ENCODE results near the gene FLNC. TPM values are rescaled to one million over a fixed set of nuclear protein-coding genes. Genes with fewer than 3 reads are reported as not detected.

FLNC gene
- 108 and 131 TPM in 2 replicates for total RNA-seq

GRCh38 chr7:128830231-128831177 lies at the start of gene FLNC:
Gene FLNC, plus strand, starts transcription at chr7:128830406. Its CDS starts 232 bp downstream, at chr7:128830638.

DNA sequence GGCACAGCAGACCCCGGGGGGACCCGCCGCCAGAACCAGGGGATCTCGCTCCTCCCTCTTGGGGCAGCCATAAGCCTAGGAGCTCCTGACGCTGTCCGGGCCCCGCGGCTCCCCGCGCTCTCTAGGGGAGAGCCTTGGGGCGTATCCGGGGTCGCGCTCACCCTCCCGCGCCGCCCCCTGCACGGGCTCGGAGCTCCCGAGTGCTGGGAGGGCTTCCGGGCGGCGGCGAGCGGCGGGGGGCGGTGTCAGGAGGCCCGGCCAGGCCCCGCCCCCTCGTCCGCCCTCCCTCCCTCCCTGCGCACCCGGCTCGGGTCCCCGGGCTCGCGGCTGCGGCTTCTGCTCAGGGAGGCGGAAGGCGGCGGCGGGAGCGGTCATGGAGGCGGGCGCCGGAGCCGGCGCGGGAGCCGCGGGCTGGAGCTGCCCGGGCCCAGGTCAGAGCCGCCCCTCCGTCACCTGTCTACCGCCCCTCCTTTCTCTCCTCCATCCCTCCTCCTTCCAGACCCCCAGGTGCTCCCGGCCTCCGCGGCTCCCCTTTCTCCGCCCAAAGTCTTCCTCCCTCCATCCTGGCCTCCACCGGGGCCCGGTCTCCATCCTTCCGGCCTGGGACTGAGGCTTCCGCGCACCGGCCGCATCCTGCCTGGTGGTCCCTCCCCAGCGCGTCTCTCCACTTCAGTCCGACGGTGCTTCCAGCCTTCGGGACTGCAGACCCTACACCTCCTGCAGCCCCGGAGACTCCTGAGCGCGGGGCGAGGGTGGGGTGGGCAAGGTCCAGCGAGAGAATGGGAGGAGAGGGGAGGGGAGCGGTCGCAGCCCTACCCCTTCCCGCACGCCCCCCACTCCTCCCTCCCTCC lies 38.9 kb upstream of the FLNC start, which contains the start of gene CCDC136:
Gene CCDC136 (plus strand): TSS at position 848 of the 851 bp plus-strand sequence. CDS start 444 bp downstream, outside the sequence.

DNA sequence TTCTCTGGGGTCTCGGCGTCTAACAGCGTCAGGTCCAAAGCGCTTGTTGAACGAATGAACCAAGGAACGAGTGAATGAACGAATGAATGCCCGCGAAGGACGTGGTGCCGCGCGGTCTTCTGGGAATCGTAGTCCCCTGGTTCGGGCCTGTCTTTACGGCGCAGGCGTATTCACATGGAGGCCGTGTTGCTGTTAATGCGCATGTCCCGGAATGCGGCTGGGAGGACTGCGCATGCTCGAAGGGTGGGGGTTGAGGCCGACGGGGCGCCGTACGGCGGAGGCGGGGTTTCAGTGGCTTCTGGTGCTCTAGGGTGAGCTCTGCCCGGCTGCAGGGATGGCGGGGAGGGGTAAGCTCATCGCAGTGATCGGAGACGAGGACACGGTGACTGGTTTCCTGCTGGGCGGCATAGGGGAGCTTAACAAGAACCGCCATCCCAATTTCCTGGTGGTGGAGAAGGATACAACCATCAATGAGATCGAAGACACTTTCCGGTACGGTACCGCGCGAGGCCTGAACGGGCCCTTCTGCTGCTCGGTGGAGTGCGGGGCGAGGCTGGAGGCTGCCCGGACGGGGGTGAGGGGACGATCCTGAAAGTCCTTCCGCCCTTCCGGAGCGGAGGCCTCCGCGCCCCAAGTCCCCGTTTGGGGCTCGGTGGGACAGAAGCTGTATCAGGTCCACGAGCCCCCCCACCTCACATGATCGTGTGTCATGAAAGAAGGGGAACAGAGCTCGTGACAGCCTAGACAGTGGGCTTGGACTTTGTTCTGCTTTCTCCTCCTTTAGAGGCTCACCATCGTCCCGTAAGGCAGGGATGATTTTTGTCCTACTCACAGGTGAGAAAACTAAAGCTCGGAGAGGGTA lies 32.6 kb downstream of the FLNC start, which contains the start of gene ATP6V1F:
Gene ATP6V1F (plus strand): TSS at position 286 of the 862 bp plus-strand sequence. CDS start 49 bp downstream, at position 335.

Other genes starting within 250 kb of the FLNC start
- gene GARIN1A, start 158.1 kb upstream of the FLNC start, total RNA-seq: under 0.01 and 0.72 TPM in 2 replicates
- gene CALU, start 91.0 kb upstream of the FLNC start, total RNA-seq: 623 and 637 TPM in 2 replicates
- gene OPN1SW, start 54.6 kb upstream of the FLNC start, total RNA-seq: not detected in 2 replicates
- 0.18 and 1.6 TPM in 2 replicates for gene CCDC136, start 38.4 kb upstream of the FLNC start, total RNA-seq
- 74.4 and 134 TPM in 2 replicates for gene ATP6V1F, start 32.5 kb downstream of the FLNC start, total RNA-seq
- gene KCP, start 80.3 kb downstream of the FLNC start, total RNA-seq: not detected in 2 replicates
- gene IRF5, start 107.5 kb downstream of the FLNC start, total RNA-seq: 0.16 TPM in 1 of 2 replicates, not detected in the other
- 22.2 and 32.9 TPM in 2 replicates for gene TNPO3, start 224.7 kb downstream of the FLNC start, total RNA-seq

All from cardiac atrium fibroblast (primary cell).